Stimulated activated CD4-positive, alpha-beta T cell treated with anti-CD3 and anti-CD28 coated beads, Interleukin-12 subunit alpha, Interleukin-12 subunit beta, amount 100 ng/mL, for 24 hours (primary cell): ENCODE data around the gene NOSTRIN.
"Not testable (repeated sequence)": the region's sequence is repeated elsewhere in the genome, so short reads cannot be mapped to it uniquely, and the experiment has no call there.

ENCODE experiments used
- DNase-seq, 2 experiments: peaks; one replicate each; pipeline ENCODE4 v3.0.0-alpha.2; 2020; ENCODE audit warnings: low read depth in 2 of 2

The NOSTRIN gene, protein sequence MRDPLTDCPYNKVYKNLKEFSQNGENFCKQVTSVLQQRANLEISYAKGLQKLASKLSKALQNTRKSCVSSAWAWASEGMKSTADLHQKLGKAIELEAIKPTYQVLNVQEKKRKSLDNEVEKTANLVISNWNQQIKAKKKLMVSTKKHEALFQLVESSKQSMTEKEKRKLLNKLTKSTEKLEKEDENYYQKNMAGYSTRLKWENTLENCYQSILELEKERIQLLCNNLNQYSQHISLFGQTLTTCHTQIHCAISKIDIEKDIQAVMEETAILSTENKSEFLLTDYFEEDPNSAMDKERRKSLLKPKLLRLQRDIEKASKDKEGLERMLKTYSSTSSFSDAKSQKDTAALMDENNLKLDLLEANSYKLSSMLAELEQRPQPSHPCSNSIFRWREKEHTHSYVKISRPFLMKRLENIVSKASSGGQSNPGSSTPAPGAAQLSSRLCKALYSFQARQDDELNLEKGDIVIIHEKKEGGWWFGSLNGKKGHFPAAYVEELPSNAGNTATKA

GRCh38 chr2:168801961-168802858, at the start of gene NOSTRIN:
TSS of gene NOSTRIN (plus strand) at chr2:168802637. CDS start at chr2:168802647, 10 bp downstream.
- DNase-seq, result no peak

DNA sequence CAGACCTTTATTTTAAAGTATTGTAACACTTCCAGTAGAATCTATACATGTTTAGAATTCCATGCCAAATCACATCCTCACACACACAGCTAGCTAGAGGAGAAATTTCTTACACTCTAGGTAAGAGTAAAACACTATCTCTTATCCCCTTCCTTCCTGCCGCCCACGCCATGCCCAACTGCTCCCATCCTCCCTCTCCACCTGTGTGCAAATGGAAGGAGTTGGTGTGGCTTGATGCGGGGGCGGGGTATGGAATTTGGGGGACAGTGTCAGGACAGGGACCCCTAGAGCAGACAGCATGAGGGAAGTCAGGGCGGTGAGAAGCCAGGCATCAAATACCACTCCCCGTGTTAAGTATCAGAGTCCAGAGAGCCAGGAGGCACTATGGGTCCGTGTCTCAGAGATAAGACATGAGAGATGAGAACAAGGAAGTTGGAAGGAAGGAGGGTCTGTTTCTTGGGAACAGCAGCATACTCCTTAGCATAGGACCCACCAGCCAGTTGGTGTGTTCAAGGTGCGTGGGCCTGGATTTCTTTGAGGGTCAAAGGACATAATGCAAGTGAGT, 48.6 kb upstream of the NOSTRIN start:
- DNase-seq, result no peak

DNA sequence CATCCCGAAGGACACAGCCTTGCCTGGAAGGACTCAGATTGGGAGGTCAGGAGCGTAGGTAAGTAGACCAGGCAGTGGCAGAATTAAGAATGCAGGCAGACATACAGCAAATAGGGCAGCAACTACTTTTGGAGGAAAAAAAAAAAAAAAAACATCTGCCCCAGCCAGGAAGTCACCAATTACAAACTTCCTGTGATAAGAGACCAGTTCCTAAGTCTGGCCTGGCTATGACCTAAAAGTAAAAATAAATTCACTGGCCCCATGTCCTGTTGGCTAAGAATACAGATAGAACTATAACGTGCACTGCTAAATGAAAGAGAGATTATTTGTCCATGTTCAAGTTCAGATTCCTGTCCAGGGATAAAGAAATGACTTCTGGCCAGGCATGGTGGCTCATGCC, 45.2 kb upstream of the NOSTRIN start:
- no peak for DNase-seq

- DNase-seq, result no peak
These were observed 43.2 kb upstream of the NOSTRIN start for GRCh38 chr2:168758970-168759820.

GRCh38 chr2:168765401-168765800, 37.0 kb upstream of the NOSTRIN start:
- no peak for DNase-seq

- DNase-seq, result no peak
These were observed 35.8 kb upstream of the NOSTRIN start for GRCh38 chr2:168766600-168766999.

GRCh38 chr2:168767258-168767657, 35.2 kb upstream of the NOSTRIN start:
- DNase-seq, result no peak

GRCh38 chr2:168768357-168768756, 34.1 kb upstream of the NOSTRIN start:
- not testable (repeated sequence) for DNase-seq

DNA sequence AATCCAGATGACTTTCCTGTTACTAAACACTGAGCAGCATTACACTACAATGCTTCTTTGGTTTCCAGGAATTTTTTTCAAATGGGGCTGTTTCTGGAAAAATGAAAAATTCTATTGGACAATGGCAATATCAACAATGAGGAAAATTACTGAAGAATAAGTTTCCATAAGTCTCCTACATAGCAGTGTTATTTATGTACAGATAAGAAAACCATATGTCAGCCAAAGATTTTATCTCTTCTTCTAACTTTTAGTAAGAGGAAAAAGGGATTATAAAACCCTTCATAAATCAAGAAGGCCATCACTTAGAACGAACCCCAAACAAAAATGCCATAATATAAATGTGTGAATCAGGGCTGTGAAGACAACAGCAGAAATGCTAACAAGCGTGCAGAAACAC, 31.6 kb upstream of the NOSTRIN start:
- no peak for DNase-seq

- DNase-seq, result no peak
These were observed 29.7 kb upstream of the NOSTRIN start for GRCh38 chr2:168772704-168773103.

DNA sequence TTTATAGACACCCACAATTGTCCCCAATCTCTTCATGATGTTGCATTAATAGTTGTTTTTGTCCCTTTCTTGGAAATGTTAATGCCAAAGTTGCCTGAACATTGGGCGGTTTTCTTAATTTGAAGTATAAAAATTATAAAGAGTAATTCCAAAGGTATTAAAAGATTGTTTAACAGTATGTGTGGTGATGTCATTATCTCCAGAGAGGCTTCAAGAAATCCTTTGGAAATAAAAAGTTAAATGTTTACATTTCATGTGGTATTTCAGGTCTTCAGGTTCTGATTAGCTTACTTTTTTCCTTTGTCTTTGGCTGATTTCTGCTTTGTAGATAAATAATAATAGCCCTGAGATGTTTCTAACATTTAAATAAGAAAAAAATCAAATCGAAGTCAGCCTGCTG, 29.3 kb upstream of the NOSTRIN start:
- DNase-seq, result no peak

- DNase-seq, result peak in 1 of 2 experiments; percentile 9
These were observed 28.5 kb upstream of the NOSTRIN start for GRCh38 chr2:168773719-168774521.

DNA sequence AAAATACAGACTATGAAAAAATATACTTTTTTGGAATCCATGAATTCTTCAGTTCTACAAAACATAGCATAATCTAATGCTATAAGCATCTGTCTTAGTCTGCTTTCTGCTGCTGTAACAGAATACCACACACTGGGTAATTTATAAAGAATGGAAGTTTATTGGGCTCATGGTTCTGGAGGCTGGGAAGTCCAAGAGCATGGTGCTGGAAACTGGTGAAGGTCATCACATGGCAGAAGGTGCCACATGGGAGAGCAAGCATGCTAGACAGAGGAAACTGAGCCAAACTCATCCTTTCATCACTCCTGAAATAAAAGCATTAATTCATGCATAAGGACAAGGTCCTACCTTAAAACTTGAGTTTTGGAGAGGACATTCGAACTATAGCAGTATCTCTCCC, 26.6 kb upstream of the NOSTRIN start:
- no peak for DNase-seq

GRCh38 chr2:168780669-168781071, 21.8 kb upstream of the NOSTRIN start:
- no peak for DNase-seq

- DNase-seq, result no peak
These were observed 21.1 kb upstream of the NOSTRIN start for GRCh38 chr2:168781191-168781817.

DNA sequence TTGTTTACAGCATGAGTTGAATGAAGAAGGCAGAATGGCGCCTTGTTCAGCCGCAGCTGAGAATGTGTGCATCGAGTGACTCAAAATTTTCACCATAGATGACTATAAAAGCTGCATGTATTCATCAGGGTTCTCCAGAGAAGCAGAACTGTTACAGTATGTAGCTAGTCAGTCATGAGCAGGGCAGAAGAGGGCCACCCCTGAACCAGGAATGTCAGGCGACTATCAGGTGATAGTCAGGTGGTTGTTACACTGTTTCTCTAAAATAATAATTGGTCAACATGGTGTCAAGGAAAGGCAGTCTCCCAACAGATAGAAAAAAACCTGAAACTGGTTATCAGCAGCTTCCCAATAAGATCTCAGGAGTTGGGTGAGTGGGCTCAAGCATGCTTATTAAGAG, 20.2 kb upstream of the NOSTRIN start:
- no peak for DNase-seq

DNA sequence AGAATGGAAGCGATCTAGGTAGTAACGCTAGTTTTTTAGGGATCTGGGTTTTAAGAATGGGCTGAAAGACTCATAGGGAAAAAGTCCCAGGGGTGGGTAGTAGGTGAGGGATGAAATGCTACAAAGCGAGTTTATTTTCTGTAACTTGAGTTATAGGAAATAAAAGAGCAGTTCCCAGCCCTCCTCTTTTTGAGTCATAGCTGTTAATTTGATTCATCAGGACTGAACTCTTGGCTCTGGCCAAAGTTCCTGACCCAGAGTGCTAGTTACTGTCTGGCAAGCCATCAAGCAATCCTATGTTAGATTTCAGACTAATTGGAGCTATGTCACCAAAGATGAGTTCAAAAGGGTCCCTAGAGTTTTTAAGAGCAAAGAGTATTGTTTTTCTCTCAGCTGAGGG, 17.4 kb upstream of the NOSTRIN start:
- no peak for DNase-seq

DNA sequence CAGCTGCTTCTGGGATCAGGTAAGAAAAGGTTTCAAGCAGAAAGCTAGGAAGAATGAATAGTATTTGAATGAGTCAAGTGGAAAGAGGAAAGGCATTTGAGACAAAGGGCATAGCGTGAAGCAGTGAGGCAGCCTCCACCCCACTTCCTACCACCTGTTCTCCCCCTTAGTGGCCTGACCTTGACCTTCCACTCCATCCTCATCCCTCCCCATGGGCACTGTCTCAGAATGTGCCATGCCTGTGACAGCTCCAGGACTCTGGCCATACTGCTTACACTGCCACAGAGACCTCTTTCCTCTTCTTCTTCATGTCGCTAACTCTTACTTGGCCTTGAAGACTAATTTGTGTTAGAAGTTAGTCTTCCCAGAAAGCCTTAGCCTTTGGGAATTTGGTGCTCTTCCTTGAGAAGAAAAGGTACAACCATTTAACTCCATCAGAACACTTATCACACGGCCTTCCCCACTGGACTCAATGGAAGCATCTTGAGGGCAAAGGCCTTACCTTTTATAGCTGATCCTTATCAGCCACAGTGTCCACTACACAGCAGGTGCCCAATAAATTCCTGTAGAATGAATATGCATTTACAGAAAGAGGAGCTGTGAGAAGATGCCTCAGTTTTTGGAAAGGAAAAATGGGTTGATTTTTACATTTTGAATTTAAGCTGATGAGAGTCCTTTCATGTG, 15.2 kb upstream of the NOSTRIN start:
- DNase-seq, result no peak

GRCh38 chr2:168787782-168788376, 14.6 kb upstream of the NOSTRIN start:
- no peak for DNase-seq
